KMS-11 (cell line): ENCODE measurements around the gene AGAP1.

Experiments used
- H2AFZ ChIP-seq: fragments of 200-600 bp; sonication (generic); 2 replicates; pipeline ENCODE4 v1.6.1; 2016; ENCODE audit warnings: antibody characterized with exemption, mixed run types, low read depth
- H3K27ac ChIP-seq: fragments of 200-600 bp; sonication (generic); 2 replicates; pipeline ENCODE4 v1.6.1; 2016; ENCODE audit warnings: mild to moderate bottlenecking, mixed run types
- H3K27me3 ChIP-seq: fragments of 200-600 bp; sonication (generic); 2 replicates; pipeline ENCODE4 v1.6.1; 2017; ENCODE audit warnings: mild to moderate bottlenecking, low read depth, mixed run types, moderate library complexity; ENCODE audit not compliant: insufficient read depth
- H3K36me3 ChIP-seq: fragments of 200-600 bp; sonication (generic); 2 replicates; pipeline ENCODE4 v1.6.1; 2017; ENCODE audit warnings: mild to moderate bottlenecking, mixed run types; ENCODE audit not compliant: insufficient read depth
- H3K4me1 ChIP-seq: fragments of 200-600 bp; sonication (generic); 2 replicates; pipeline ENCODE4 v1.6.1; 2016; ENCODE audit warnings: mild to moderate bottlenecking, low read depth, mixed run types; ENCODE audit not compliant: poor library complexity, severe bottlenecking
- H3K4me2 ChIP-seq: fragments of 200-600 bp; sonication (generic); 2 replicates; pipeline ENCODE4 v1.7.0; 2016; ENCODE audit warnings: mild to moderate bottlenecking, mixed run types
- H3K4me3 ChIP-seq: fragments of 200-600 bp; sonication (generic); IDR thresholded peaks from 2 replicates; pipeline ENCODE4 v1.6.1; 2017; ENCODE audit warnings: low read depth, low read length, mixed read lengths; ENCODE audit not compliant: insufficient read depth
- H3K79me2 ChIP-seq: fragments of 200-600 bp; sonication (generic); 2 replicates; pipeline ENCODE4 v1.6.1; 2016; ENCODE audit warnings: low read depth, mixed run types; ENCODE audit not compliant: insufficient read depth
- H3K9ac ChIP-seq: fragments of 200-600 bp; sonication (generic); 2 replicates; pipeline ENCODE4 v1.6.1; 2016; ENCODE audit warnings: mild to moderate bottlenecking, mixed run types
- H4K20me1 ChIP-seq: fragments of 200-600 bp; sonication (generic); 2 replicates; pipeline ENCODE4 v1.6.1; 2016; ENCODE audit warnings: mild to moderate bottlenecking, mixed run types; ENCODE audit not compliant: insufficient read depth
- CTCF ChIP-seq: fragments of 200-600 bp; sonication (generic); conservative IDR thresholded peaks from 2 replicates; pipeline ENCODE4 v1.6.1; 2017; ENCODE audit warnings: low read depth, mild to moderate bottlenecking, antibody characterized with exemption, low read length, moderate library complexity, mixed read lengths

Gene AGAP1

GRCh38 chr2:235904585-235904931, 410.7 kb downstream of the AGAP1 start:
- H3K36me3 ChIP-seq, result no peaks in the 10 kb centered on the region
- H3K27me3 ChIP-seq, result no peaks in the 10 kb centered on the region
- H3K4me3 ChIP-seq, result no peak overlapping the region
- H3K4me2 ChIP-seq, result no peak overlapping the region
- H3K9ac ChIP-seq, result no peak overlapping the region
- no peaks in the 10 kb centered on the region for H3K79me2 ChIP-seq
- H3K27ac ChIP-seq, result no peak overlapping the region
- TF ChIP-seq CTCF, result no peak
- no peaks in the 10 kb centered on the region for H4K20me1 ChIP-seq
- H3K4me1 ChIP-seq, result no peaks in the 10 kb centered on the region
- H2AFZ ChIP-seq, result no peak overlapping the region

- Histone ChIP-seq H3K79me2 (no peaks in the 10 kb centered on the region), H3K9ac (no peak overlapping the region), H3K36me3 (no peaks in the 10 kb centered on the region), H3K27me3 (no peaks in the 10 kb centered on the region), H3K4me3 (no peak overlapping the region), H2AFZ (no peak overlapping the region), H4K20me1 (no peaks in the 10 kb centered on the region), H3K4me1 (no peaks in the 10 kb centered on the region), H3K27ac (no peak overlapping the region), H3K4me2 (no peak overlapping the region)
- no peak for TF ChIP-seq CTCF
Observed at GRCh38 chr2:235908826-235909225, 415.0 kb downstream of the AGAP1 start.

GRCh38 chr2:235909358-235909757, 415.5 kb downstream of the AGAP1 start:
- Histone ChIP-seq H2AFZ (no peak overlapping the region), H3K36me3 (no peaks in the 10 kb centered on the region), H4K20me1 (no peaks in the 10 kb centered on the region), H3K4me3 (no peak overlapping the region), H3K4me2 (no peak overlapping the region), H3K79me2 (no peaks in the 10 kb centered on the region), H3K4me1 (no peaks in the 10 kb centered on the region), H3K9ac (no peak overlapping the region), H3K27ac (no peak overlapping the region), H3K27me3 (no peaks in the 10 kb centered on the region)
- no peak for TF ChIP-seq CTCF

- H3K36me3 ChIP-seq, result no peaks in the 10 kb centered on the region
- no peaks in the 10 kb centered on the region for H3K79me2 ChIP-seq
- H4K20me1 ChIP-seq, result no peaks in the 10 kb centered on the region
Observed at GRCh38 chr2:235910067-235910466, 416.2 kb downstream of the AGAP1 start.

More at GRCh38 chr2:235910067-235910466, 416.2 kb downstream of the AGAP1 start:
- Histone ChIP-seq H2AFZ (no peak overlapping the region), H3K4me1 (no peaks in the 10 kb centered on the region), H3K4me3 (no peak overlapping the region), H3K27ac (no peak overlapping the region), H3K27me3 (no peaks in the 10 kb centered on the region), H3K4me2 (no peak overlapping the region), H3K9ac (no peak overlapping the region)
- no peak for TF ChIP-seq CTCF
